Endothelial cell of umbilical vein (primary cell): ENCODE results near the gene PSMB2. TPM values are rescaled to one million over a fixed set of nuclear protein-coding genes. Genes with fewer than 3 reads are reported as not detected.

Experiments used
- BruUV-seq: library from RNA; stranded (reverse); fragments of 400-500 nt; replicated peaks from 2 replicates; lab custom pipeline; 2021; lab: Mats Ljungman, UMichigan
- CTCF ChIA-PET: fragments of 300-600, 350-600 bp; sonication (Branson Sonifier 250); formaldehyde crosslinking; loops from one replicate; lab custom pipeline; 2021; ENCODE audit warnings: antibody characterized with exemption, inconsistent platforms; lab: Charles Lee
- POLR2A ChIA-PET: fragments of 300-600, 350-600 bp; sonication (Branson Sonifier 250); formaldehyde crosslinking; loops from one replicate; lab custom pipeline; 2021; ENCODE audit warnings: antibody characterized with exemption, inconsistent platforms; lab: Charles Lee
- DNase-seq: peaks from one replicate; pipeline ENCODE4 v3.0.0-alpha.2; 2011; ENCODE audit warnings: low read depth, low spot score
- FAIRE-seq: peaks from 2 replicates; lab custom pipeline; 2011; peaks lifted over from hg19 to GRCh38; lab: Jason Lieb, UNC
- H2AFZ ChIP-seq: 2 replicates; pipeline ENCODE4 v1.6.0; 2012; ENCODE audit warnings: low read depth, low read length, control low read depth, inconsistent platforms
- H3K27ac ChIP-seq: 2 replicates; pipeline ENCODE4 v1.5.1; 2011; ENCODE audit warnings: low read depth, mild to moderate bottlenecking, control low read depth, low read length, moderate library complexity; ENCODE audit not compliant: insufficient read depth
- H3K27me3 ChIP-seq, 2 experiments: 2 replicates each; pipeline versions ENCODE4 v1.6.0 to v1.6.1; 2011; ENCODE audit warnings: low read length in 2 of 2, mixed read lengths in 1 of 2; ENCODE audit not compliant: control insufficient read depth in 2 of 2, insufficient read depth in 2 of 2
- H3K36me3 ChIP-seq, 2 experiments: 2 replicates in 1 of 2; 3 replicates in 1 of 2; pipeline ENCODE4 v1.5.1; 2011; ENCODE audit warnings: low read length in 2 of 2, mild to moderate bottlenecking in 1 of 2, moderate library complexity in 1 of 2; ENCODE audit not compliant: control insufficient read depth in 2 of 2, insufficient read depth in 2 of 2; ENCODE audit errors: extremely low read depth in 1 of 2
- H3K4me1 ChIP-seq: 3 replicates; pipeline ENCODE4 v1.5.1; 2011; ENCODE audit warnings: mild to moderate bottlenecking, low read length; ENCODE audit not compliant: control insufficient read depth, insufficient read depth; ENCODE audit errors: extremely low read depth
- H3K4me2 ChIP-seq: 2 replicates; pipeline ENCODE4 v1.6.1; 2011; ENCODE audit warnings: low read length, control low read depth, mixed read lengths; ENCODE audit not compliant: insufficient read depth
- H3K4me3 ChIP-seq, 3 experiments: fragments of 200-600 bp in 1 of 3; sonication (generic), shearing (Covaris generic) in 1 of 3; replicated peaks in 1 of 3; 2 replicates each; pipeline ENCODE4 v1.5.1; 2011 to 2016; ENCODE audit warnings: control low read depth in 3 of 3, low read length in 3 of 3, mild to moderate bottlenecking in 2 of 3, inconsistent platforms in 1 of 3, low read depth in 1 of 3, moderate library complexity in 1 of 3; ENCODE audit not compliant: insufficient read depth in 1 of 3
- H3K79me2 ChIP-seq: 2 replicates; pipeline ENCODE4 v1.6.0; 2012; ENCODE audit warnings: low read length, inconsistent platforms; ENCODE audit not compliant: control insufficient read depth, insufficient read depth
- H3K9ac ChIP-seq: replicated peaks from 2 replicates; pipeline ENCODE3; 2011; ENCODE audit warnings: low read length, control low read depth; ENCODE audit not compliant: insufficient read depth; ENCODE audit errors: extremely low read depth
- H3K9me1 ChIP-seq: replicated peaks from 3 replicates; pipeline ENCODE4 v1.6.0; 2011; ENCODE audit warnings: mild to moderate bottlenecking, low read length; ENCODE audit not compliant: control insufficient read depth, insufficient read depth; ENCODE audit errors: extremely low read depth
- H3K9me3 ChIP-seq: replicated peaks from 2 replicates; pipeline ENCODE4 v1.5.1; 2012; ENCODE audit warnings: low read length, inconsistent platforms; ENCODE audit not compliant: control insufficient read depth, insufficient read depth
- H4K20me1 ChIP-seq: replicated peaks from 2 replicates; pipeline ENCODE3; 2011; ENCODE audit warnings: mild to moderate bottlenecking, low read length; ENCODE audit not compliant: control insufficient read depth, insufficient read depth; ENCODE audit errors: extremely low read depth
- EZH2 ChIP-seq: IDR thresholded peaks from 2 replicates; pipeline ENCODE4 v1.6.1; 2012; ENCODE audit warnings: borderline replicate concordance, low read depth, mild to moderate bottlenecking, moderate library complexity, low read length, inconsistent platforms; ENCODE audit not compliant: severe bottlenecking
- POLR2A ChIP-seq: IDR thresholded peaks from 2 replicates; pipeline ENCODE4 v1.6.1; 2012; ENCODE audit warnings: low read depth, mild to moderate bottlenecking, control low read depth, low read length
- dilution Hi-C: fragments of 300-500 bp; cut with MboI; formaldehyde crosslinking; loops from one replicate; pipeline ENCODE4 v1.15.0; 2019; ENCODE audit warnings: low sequenced_read_pairs; ENCODE audit not compliant: extremely low pct_ligation_motif_present
- intact Hi-C: fragments of 100-400 bp; cut with micrococcal nuclease; formaldehyde crosslinking; loops from one replicate; pipeline ENCODE4 v1.10.0; 2022
- polyA plus RNA-seq, 4 experiments: library from polyadenylated mRNA; depleted of rRNA in 3 of 4; stranded (reverse) in 3 of 4; unstranded in 1 of 4; fragments of >200 nt; gene quantifications; 2 replicates each; pipeline versions ENCODE4 v1.2.1 to v1.2.3, GENCODE V29; 2011 to 2012; ENCODE audit warnings: missing spikeins in 1 of 4
- total RNA-seq: library from RNA; stranded (reverse); gene quantifications from 2 replicates; pipeline ENCODE4 v1.2.3, GENCODE V29; 2021

Gene PSMB2
- total and polyA plus RNA-seq, 2 donors (not counting 3 experiments of a cell fraction or from before 2014, with no cell fraction given), result 93.6 to 118 TPM

DNA sequence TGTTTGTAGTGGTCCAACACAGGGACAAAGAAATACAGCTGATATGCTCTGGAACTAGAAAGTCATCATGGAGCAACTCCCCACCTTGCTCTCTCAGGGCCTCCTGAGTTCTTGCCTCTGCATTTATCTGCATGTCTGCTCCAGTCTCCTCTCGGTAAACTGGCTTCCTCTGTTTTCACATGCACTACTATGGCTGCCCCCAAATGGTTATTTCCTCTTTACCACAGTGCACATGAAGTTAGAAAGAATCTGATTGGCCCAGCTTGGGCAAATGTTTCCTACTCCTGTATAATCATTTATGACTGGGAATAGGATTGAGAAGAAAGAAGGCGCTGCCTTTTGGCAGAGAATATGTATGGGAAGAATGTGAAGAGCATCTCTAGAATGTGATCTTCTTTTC, 16.5 kb upstream of the PSMB2 start:
- Histone ChIP-seq H3K9me3 (no peaks in the 10 kb centered on the region), H3K36me3 (no peaks in the 10 kb centered on the region), H3K79me2 (no peaks in the 10 kb centered on the region), H4K20me1 (no peaks in the 10 kb centered on the region), H3K9ac (no peak overlapping the region), H3K4me3 (no peak overlapping the region), H3K27ac (no peak overlapping the region), H3K4me1 (no peaks in the 10 kb centered on the region), H3K4me2 (no peak overlapping the region), H2AFZ (no peak overlapping the region), H3K9me1 (no peaks in the 10 kb centered on the region), H3K27me3 (peaks cover 6 to 9% of the 10 kb centered on the region in 2 experiments)
- FAIRE-seq (no peak), DNase-seq (no peak)
- ChIA-PET CTCF (no interaction called here), POLR2A (no interaction called here)
- BruUV-seq, result no TSS peak
- TF ChIP-seq POLR2A, result no peak
- intact Hi-C loops (no loop called here), dilution Hi-C loops (no loop called here)

DNA sequence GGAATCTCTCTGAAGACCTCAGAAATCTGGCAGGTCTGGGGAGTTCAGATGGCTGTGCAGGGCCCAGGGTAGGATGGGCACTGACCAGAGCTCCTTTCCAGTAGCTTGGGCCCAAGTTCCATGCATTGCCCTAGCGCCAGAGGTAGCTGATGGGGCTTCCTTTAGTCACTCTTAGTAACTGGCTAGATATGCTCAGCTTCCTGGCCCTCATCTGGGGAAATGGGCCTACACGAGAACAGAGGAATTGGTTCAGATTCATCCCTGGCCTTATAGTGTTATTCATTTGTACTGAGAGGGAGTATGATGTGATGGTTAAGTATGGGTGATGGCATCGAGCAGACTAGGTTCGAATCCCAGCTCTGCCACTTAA, 15.5 kb upstream of the PSMB2 start:
- no peak for FAIRE-seq
- Histone ChIP-seq H3K27ac (no peak overlapping the region), H3K4me3 (no peak overlapping the region), H3K9me3 (no peaks in the 10 kb centered on the region), H4K20me1 (no peaks in the 10 kb centered on the region), H3K4me2 (no peak overlapping the region), H3K4me1 (no peaks in the 10 kb centered on the region), H3K36me3 (no peaks in the 10 kb centered on the region), H3K9me1 (no peaks in the 10 kb centered on the region), H3K9ac (no peak overlapping the region), H3K27me3 (peaks cover 11% of the 10 kb centered on the region in 2 experiments), H2AFZ (no peak overlapping the region), H3K79me2 (no peaks in the 10 kb centered on the region)
- no TSS peak for BruUV-seq
- intact Hi-C loops (no loop called here), dilution Hi-C loops (no loop called here)
- no peak for DNase-seq
- TF ChIP-seq POLR2A, result no peak
- no peak for TF ChIP-seq EZH2
- ChIA-PET CTCF (interaction anchor here (1.1 kb wide), 1 partner anchor 59 kb away, joined by 5 read pairs; no protein-coding TSS in a partner anchor), POLR2A (no interaction called here)
